T-helper 2 cell treated with Interferon-gamma antibody and Interleukin-4, amounts not matched to agents 5 μg/mL and 100 μg/mL, for 36 hours (primary cell): ENCODE measurements around the gene ABCD2.
"Not testable (repeated sequence)": the region's sequence is repeated elsewhere in the genome, so short reads cannot be mapped to it uniquely, and the experiment has no call there.

Experiments used
- DNase-seq: peaks from one replicate; pipeline ENCODE4 v3.0.0; 2021; ENCODE audit warnings: low spot score
- H3K27ac Mint-ChIP-seq: one replicate; pipeline ENCODE4 v1.8.0; 2021; ENCODE audit warnings: mild to moderate bottlenecking, mixed read lengths
- H3K27me3 Mint-ChIP-seq: one replicate; pipeline ENCODE4 v1.8.0; 2021; ENCODE audit warnings: low read depth, mixed read lengths
- H3K36me3 Mint-ChIP-seq: one replicate; pipeline ENCODE4 v1.8.0; 2021; ENCODE audit warnings: low read depth, mixed read lengths
- H3K4me1 Mint-ChIP-seq: one replicate; pipeline ENCODE4 v1.8.0; 2021; ENCODE audit warnings: low read depth, mixed read lengths
- H3K4me3 Mint-ChIP-seq: one replicate; pipeline ENCODE4 v1.8.0; 2022; ENCODE audit warnings: mild to moderate bottlenecking, moderate library complexity, mixed read lengths
- H3K9me3 Mint-ChIP-seq: one replicate; pipeline ENCODE4 v1.8.0; 2021; ENCODE audit warnings: mixed read lengths

ABCD2 gene

DNA sequence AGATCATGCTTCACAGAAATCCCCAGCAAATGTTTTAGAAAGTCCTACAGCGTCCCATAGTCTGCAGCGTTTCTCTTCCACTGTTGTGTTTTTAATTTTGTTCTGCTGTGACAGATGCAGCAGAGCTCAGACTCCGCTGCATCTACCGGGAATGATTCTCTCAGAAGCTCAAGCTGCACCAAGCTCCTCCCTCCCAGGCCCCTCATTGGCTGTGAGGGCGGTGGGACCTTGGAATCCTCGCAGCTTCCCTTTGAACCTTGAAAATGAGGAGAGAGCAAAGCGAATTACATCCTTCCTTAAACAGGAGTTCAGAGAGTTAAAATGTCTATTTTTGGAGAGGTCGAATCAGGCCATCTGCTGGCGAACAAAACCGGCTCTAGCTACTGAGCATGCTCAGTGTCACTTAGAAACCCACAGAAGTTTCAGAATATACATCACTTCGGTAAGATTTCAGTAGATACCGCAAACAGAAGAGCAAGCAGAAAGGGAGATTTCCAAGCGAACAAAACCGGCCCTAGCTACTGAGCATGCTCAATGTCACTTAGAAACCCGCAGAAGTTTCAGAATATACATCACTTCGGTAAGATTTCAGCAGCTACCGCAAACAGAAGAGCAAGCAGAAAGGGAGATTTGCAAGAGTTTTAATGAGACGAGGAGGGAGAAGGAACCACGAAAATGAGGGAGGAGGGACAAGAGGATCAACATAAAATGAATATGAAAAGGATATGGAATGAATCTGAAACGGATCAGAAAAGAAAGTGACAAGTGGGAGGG lies at the start of gene ABCD2:
ABCD2 (minus strand) TSS at position 144 of the 774 bp plus-strand sequence. CDS start 188 bp downstream, outside the sequence.
- Mint-ChIP-seq H3K4me3 (no peak within 1 kb of the TSS), H3K4me1 (peaks cover 31% of the 10 kb centered on the region), H3K9me3 (no peaks in the 10 kb centered on the region), H3K36me3 (peaks cover 18% of the 10 kb centered on the region), H3K27me3 (no peaks in the 10 kb centered on the region), H3K27ac (no peak within 1 kb of the TSS)
- peak; percentile 82 for DNase-seq

- no peaks in the 10 kb centered on the region for H3K27me3 Mint-ChIP-seq
- H3K9me3 Mint-ChIP-seq = peaks cover 32% of the 10 kb centered on the region
- no peak overlapping the region for H3K27ac Mint-ChIP-seq
- H3K4me3 Mint-ChIP-seq = no peak overlapping the region
- peaks cover 1% of the 10 kb centered on the region for H3K36me3 Mint-ChIP-seq
- DNase-seq = no peak
- peaks cover 14% of the 10 kb centered on the region for H3K4me1 Mint-ChIP-seq
Measured at GRCh38 chr12:39660101-39660500, 40.5 kb upstream of the ABCD2 start.

GRCh38 chr12:39647383-39647782 lies 27.8 kb upstream of the ABCD2 start:
- no peak overlapping the region for H3K4me3 Mint-ChIP-seq
- H3K27me3 Mint-ChIP-seq = no peaks in the 10 kb centered on the region
- H3K27ac Mint-ChIP-seq = no peak overlapping the region
- no peaks in the 10 kb centered on the region for H3K36me3 Mint-ChIP-seq
- H3K9me3 Mint-ChIP-seq = no peaks in the 10 kb centered on the region
- H3K4me1 Mint-ChIP-seq = peaks cover 12% of the 10 kb centered on the region
- no peak for DNase-seq

DNA sequence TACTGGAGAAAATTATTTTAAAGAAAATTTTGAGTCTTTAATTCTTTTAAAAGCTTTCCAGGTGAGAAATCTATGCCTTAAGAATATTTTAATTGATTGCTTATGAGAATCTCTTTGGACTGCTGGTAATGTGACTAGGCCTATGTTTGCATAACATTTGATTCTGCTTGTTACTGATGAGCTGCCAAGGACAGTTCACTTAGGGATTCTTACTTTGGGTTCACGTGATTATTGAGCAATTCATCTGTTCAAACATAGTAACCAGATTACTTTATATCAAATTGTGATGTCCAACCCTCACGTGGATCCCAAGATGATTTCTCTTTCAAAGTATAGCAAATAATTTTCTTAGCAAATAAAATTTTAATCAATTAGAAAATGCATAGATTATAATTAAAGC lies 27.4 kb upstream of the ABCD2 start:
- no peak for DNase-seq
- H3K27ac Mint-ChIP-seq = no peak overlapping the region
- H3K9me3 Mint-ChIP-seq = no peaks in the 10 kb centered on the region
- no peaks in the 10 kb centered on the region for H3K36me3 Mint-ChIP-seq
- H3K4me3 Mint-ChIP-seq = no peak overlapping the region
- H3K4me1 Mint-ChIP-seq = peaks cover 12% of the 10 kb centered on the region
- H3K27me3 Mint-ChIP-seq = no peaks in the 10 kb centered on the region

GRCh38 chr12:39643052-39643451 lies 23.4 kb upstream of the ABCD2 start:
- Mint-ChIP-seq H3K27ac (no peak overlapping the region), H3K9me3 (peaks cover 5% of the 10 kb centered on the region), H3K4me1 (peaks cover 10% of the 10 kb centered on the region), H3K36me3 (no peaks in the 10 kb centered on the region), H3K27me3 (no peaks in the 10 kb centered on the region), H3K4me3 (no peak overlapping the region)
- DNase-seq = no peak

DNA sequence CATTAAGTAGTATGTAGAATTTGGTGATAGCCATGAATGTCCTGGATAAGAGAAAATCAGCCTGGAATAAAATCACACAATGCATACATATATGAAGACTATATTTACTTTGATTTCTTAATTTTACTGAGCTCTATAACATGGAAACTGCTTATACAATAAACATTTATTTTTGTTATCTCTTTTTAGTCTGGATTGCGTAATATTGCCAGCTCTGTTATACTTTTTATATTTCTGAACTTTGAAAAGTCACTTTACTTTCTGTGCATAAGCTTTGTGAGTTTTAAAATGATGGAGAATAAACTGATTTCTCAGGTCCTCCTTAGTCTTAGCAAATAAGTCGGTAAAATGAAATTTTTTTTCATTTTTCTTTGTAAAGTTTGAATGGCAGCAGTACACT lies 19.2 kb upstream of the ABCD2 start:
- Mint-ChIP-seq H3K9me3 (peaks cover 10% of the 10 kb centered on the region), H3K27me3 (no peaks in the 10 kb centered on the region), H3K4me1 (peaks cover 6% of the 10 kb centered on the region), H3K4me3 (no peak overlapping the region), H3K27ac (no peak overlapping the region), H3K36me3 (peaks cover 7% of the 10 kb centered on the region)
- DNase-seq = no peak

DNA sequence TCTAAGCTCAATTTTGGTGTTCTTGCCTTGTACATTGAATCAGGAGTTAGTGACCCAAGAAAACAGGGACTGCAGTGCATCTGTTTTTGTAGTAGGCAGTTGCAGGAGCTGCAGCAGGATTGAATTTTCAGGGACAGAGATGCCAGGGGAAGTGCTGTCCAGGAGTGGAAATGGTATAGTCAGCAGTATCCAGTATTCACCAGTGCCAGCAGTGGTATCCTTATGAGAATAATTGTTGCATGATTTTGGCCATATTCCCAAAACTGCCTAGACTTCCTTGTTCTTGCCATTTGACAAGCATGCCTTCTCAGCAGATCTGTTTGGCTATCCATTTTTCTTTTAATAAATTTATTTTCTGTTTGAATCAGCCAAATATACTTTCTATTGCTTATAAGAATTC lies 18.6 kb upstream of the ABCD2 start:
- no peak for DNase-seq
- peaks cover 7% of the 10 kb centered on the region for H3K36me3 Mint-ChIP-seq
- H3K9me3 Mint-ChIP-seq = peaks cover 10% of the 10 kb centered on the region
- no peaks in the 10 kb centered on the region for H3K27me3 Mint-ChIP-seq
- no peak overlapping the region for H3K4me3 Mint-ChIP-seq
- H3K27ac Mint-ChIP-seq = no peak overlapping the region
- H3K4me1 Mint-ChIP-seq = peaks cover 6% of the 10 kb centered on the region

GRCh38 chr12:39632670-39633069 lies 13.1 kb upstream of the ABCD2 start:
- no peak overlapping the region for H3K27ac Mint-ChIP-seq
- peaks cover 9% of the 10 kb centered on the region for H3K9me3 Mint-ChIP-seq
- DNase-seq = no peak
- H3K27me3 Mint-ChIP-seq = no peaks in the 10 kb centered on the region
- H3K4me1 Mint-ChIP-seq = peaks cover 30% of the 10 kb centered on the region
- H3K4me3 Mint-ChIP-seq = no peak overlapping the region
- H3K36me3 Mint-ChIP-seq = peaks cover 18% of the 10 kb centered on the region

DNA sequence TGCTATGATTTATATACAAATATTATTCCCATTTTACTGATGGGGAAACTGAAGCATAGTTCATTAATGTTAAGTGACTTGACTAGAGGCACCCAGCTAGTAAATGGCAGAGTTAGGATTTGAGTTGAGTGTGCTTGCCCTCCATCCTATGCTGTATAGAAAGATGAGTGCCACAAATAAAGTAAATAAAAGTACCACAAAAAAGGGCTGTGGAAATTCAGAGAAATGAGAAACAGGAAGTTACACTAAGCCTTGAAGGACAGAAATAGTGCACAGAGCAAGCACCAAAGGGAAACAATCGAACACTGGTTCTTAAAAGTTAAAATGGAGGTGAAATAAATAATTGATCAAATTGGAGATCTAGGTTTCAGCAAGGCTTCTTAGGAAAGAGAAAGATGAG lies 9.2 kb upstream of the ABCD2 start:
- Mint-ChIP-seq H3K9me3 (peaks cover 4% of the 10 kb centered on the region), H3K27me3 (no peaks in the 10 kb centered on the region), H3K27ac (peak overlapping the region; percentile 89), H3K4me3 (peak overlapping the region; percentile 63), H3K4me1 (peaks cover 41% of the 10 kb centered on the region), H3K36me3 (peaks cover 15% of the 10 kb centered on the region)
- DNase-seq = no peak

DNA sequence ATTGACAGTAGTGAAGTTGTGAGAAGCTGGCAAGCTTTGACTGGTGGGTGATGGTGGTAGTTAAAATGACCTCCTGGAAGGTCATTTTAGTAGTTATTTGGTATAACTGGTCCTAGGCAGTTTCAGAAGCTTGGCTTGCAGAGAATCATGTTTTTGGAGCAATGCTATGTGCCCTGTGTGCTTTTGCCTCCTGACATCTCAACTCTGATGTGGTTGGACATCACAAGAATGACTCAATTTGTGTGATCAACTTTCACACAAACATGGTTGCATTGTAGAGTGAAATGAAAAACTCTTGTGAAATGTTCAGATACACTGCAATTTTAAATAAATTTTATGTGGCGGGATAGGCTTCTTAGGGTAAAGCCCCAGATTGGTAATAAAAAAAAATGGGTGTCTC lies 8.3 kb upstream of the ABCD2 start:
- H3K9me3 Mint-ChIP-seq = peaks cover 4% of the 10 kb centered on the region
- H3K36me3 Mint-ChIP-seq = peaks cover 15% of the 10 kb centered on the region
- no peaks in the 10 kb centered on the region for H3K27me3 Mint-ChIP-seq
- peak overlapping the region; percentile 57 for H3K4me3 Mint-ChIP-seq
- peak overlapping the region; percentile 78 for H3K27ac Mint-ChIP-seq
- H3K4me1 Mint-ChIP-seq = peaks cover 43% of the 10 kb centered on the region
- DNase-seq = no peak

- peaks cover 57% of the 10 kb centered on the region for H3K4me1 Mint-ChIP-seq
- H3K4me3 Mint-ChIP-seq = no peak overlapping the region
- H3K9me3 Mint-ChIP-seq = peaks cover 4% of the 10 kb centered on the region
- peaks cover 18% of the 10 kb centered on the region for H3K36me3 Mint-ChIP-seq
- no peak for DNase-seq
- no peak overlapping the region for H3K27ac Mint-ChIP-seq
- H3K27me3 Mint-ChIP-seq = no peaks in the 10 kb centered on the region
Measured at GRCh38 chr12:39626033-39626814, 6.6 kb upstream of the ABCD2 start.

DNA sequence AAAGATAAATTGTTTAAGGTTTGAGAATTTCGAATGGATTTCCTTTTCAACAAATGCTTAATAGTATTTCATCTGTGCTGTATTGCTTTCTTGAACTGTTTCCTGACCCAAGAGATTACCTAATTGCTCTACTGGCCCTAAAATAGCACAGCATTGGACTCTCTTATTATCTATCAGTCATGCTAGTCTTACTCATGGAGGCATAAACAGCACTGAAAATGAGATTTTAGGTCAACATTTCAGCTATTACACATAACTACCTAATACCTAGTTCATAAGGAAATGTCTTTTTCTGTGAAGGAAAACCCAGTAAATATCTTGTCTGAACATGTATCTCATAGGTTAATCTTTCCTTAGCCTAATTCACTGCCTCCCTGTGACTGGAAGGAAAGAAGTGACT lies 4.3 kb upstream of the ABCD2 start:
- H3K27me3 Mint-ChIP-seq = no peaks in the 10 kb centered on the region
- H3K4me1 Mint-ChIP-seq = peaks cover 48% of the 10 kb centered on the region

DNA sequence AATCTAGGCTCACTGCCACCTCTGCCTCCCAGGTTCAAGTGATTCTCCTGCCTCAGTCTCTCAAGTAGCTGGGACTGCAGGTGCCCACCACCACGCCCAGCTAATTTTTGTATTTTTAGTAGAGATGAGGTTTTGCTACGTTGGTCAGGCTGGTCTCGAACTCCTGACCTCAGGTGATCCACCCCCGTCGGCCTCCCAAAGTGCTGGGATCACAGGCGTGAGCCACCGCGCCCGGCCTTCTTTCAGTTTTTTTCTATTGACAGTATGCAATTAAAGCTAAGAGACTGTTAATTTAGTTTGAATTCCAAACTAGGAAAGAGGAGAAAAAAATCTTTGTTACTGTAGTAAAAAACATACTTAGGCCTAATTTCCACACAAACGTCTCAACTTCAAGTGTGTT lies 3.6 kb upstream of the ABCD2 start:
- H3K27ac Mint-ChIP-seq = peak overlapping the region; percentile 94
- H3K4me1 Mint-ChIP-seq = peaks cover 41% of the 10 kb centered on the region
- peaks cover 11% of the 10 kb centered on the region for H3K36me3 Mint-ChIP-seq
- H3K27me3 Mint-ChIP-seq, H3K9me3 Mint-ChIP-seq, H3K4me3 Mint-ChIP-seq, DNase-seq: not testable (repeated sequence)

More for the DNA sequence above, 4.3 kb upstream of the ABCD2 start:
- Mint-ChIP-seq H3K4me3 (no peak overlapping the region), H3K9me3 (no peaks in the 10 kb centered on the region), H3K36me3 (peaks cover 8% of the 10 kb centered on the region), H3K27ac (no peak overlapping the region)
- DNase-seq = no peak

GRCh38 chr12:39622306-39622705 lies 2.7 kb upstream of the ABCD2 start:
- peak overlapping the region; percentile 70 for H3K4me3 Mint-ChIP-seq

More at GRCh38 chr12:39622306-39622705, 2.7 kb upstream of the ABCD2 start:
- peak overlapping the region; percentile 94 for H3K27ac Mint-ChIP-seq
- no peak for DNase-seq
- no peaks in the 10 kb centered on the region for H3K27me3 Mint-ChIP-seq
- H3K4me1 Mint-ChIP-seq = peaks cover 35% of the 10 kb centered on the region
- no peaks in the 10 kb centered on the region for H3K9me3 Mint-ChIP-seq
- peaks cover 14% of the 10 kb centered on the region for H3K36me3 Mint-ChIP-seq
